Glutamatergic neuron (in vitro differentiated cells): ENCODE measurements around the gene LAMB4. TPM values are rescaled to one million over a fixed set of nuclear protein-coding genes. Genes with fewer than 3 reads are reported as not detected.

Experiments
- DNase-seq: peaks from one replicate; pipeline ENCODE4 v3.0.0; 2022
- H3K27ac Mint-ChIP-seq: one replicate; pipeline ENCODE4 v1.8.0; 2020; ENCODE audit warnings: mild to moderate bottlenecking, mixed read lengths, inconsistent platforms; ENCODE audit not compliant: unreplicated experiment
- H3K27me3 Mint-ChIP-seq: one replicate; pipeline ENCODE4 v1.8.0; 2020; ENCODE audit warnings: mild to moderate bottlenecking, moderate library complexity, mixed read lengths, inconsistent platforms; ENCODE audit not compliant: unreplicated experiment
- H3K36me3 Mint-ChIP-seq: one replicate; pipeline ENCODE4 v1.8.0; 2020; ENCODE audit warnings: mild to moderate bottlenecking, mixed read lengths, inconsistent platforms; ENCODE audit not compliant: unreplicated experiment
- H3K4me1 Mint-ChIP-seq: one replicate; pipeline ENCODE4 v1.8.0; 2020; ENCODE audit warnings: mild to moderate bottlenecking, low read depth, mixed read lengths, inconsistent platforms; ENCODE audit not compliant: unreplicated experiment
- H3K4me3 Mint-ChIP-seq: one replicate; pipeline ENCODE4 v1.8.0; 2020; ENCODE audit warnings: mild to moderate bottlenecking, mixed read lengths, inconsistent platforms; ENCODE audit not compliant: unreplicated experiment
- H3K9me3 Mint-ChIP-seq: one replicate; pipeline ENCODE4 v1.8.0; 2020; ENCODE audit warnings: mild to moderate bottlenecking, moderate library complexity, mixed read lengths, inconsistent platforms; ENCODE audit not compliant: unreplicated experiment
- CTCF ChIP-seq: fragments of 200-600 bp; sonication (generic); IDR thresholded peaks from one replicate; pipeline ENCODE4 v1.5.0; 2021; ENCODE audit not compliant: partially characterized antibody, unreplicated experiment
- total RNA-seq: library from RNA; stranded (reverse); fragmentation: NEBNext Ultra II Directional; extraction: Animal tissue kit (Norgen Biotek cat#: 25700); gene quantifications from one replicate; pipeline ENCODE4 v1.2.1, GENCODE V29; 2021; ENCODE audit not compliant: unreplicated experiment

Gene LAMB4
- total RNA-seq, 1 donor from 2014 or later: not detected

GRCh38 chr7:108120933-108121332 lies 9.2 kb downstream of the LAMB4 start:
- no peak for DNase-seq
- H3K4me3 Mint-ChIP-seq: no peak overlapping the region

GRCh38 chr7:108120196-108120595 lies 10.0 kb downstream of the LAMB4 start:
- H3K9me3 Mint-ChIP-seq: no peaks in the 10 kb centered on the region
- H3K4me3 Mint-ChIP-seq: no peak overlapping the region
- DNase-seq: no peak
- no peak overlapping the region for H3K27ac Mint-ChIP-seq
- TF ChIP-seq CTCF: no peak
- no peaks in the 10 kb centered on the region for H3K36me3 Mint-ChIP-seq
- no peaks in the 10 kb centered on the region for H3K27me3 Mint-ChIP-seq
- H3K4me1 Mint-ChIP-seq: peaks cover 11% of the 10 kb centered on the region

More at GRCh38 chr7:108120933-108121332, 9.2 kb downstream of the LAMB4 start:
- TF ChIP-seq CTCF: no peak
- no peaks in the 10 kb centered on the region for H3K36me3 Mint-ChIP-seq
- no peak overlapping the region for H3K27ac Mint-ChIP-seq
- H3K9me3 Mint-ChIP-seq: no peaks in the 10 kb centered on the region
- no peaks in the 10 kb centered on the region for H3K27me3 Mint-ChIP-seq
- peaks cover 11% of the 10 kb centered on the region for H3K4me1 Mint-ChIP-seq

GRCh38 chr7:108118959-108119358 lies 11.2 kb downstream of the LAMB4 start:
- Mint-ChIP-seq H3K9me3 (no peaks in the 10 kb centered on the region), H3K4me3 (no peak overlapping the region), H3K4me1 (peaks cover 11% of the 10 kb centered on the region), H3K27ac (no peak overlapping the region), H3K27me3 (no peaks in the 10 kb centered on the region), H3K36me3 (no peaks in the 10 kb centered on the region)
- peak; percentile 11 for TF ChIP-seq CTCF
- DNase-seq: no peak

- H3K27ac Mint-ChIP-seq: no peak overlapping the region
- no peaks in the 10 kb centered on the region for H3K36me3 Mint-ChIP-seq
- H3K9me3 Mint-ChIP-seq: peaks cover 1% of the 10 kb centered on the region
- peak; percentile 67 for TF ChIP-seq CTCF
- H3K4me1 Mint-ChIP-seq: peaks cover 9% of the 10 kb centered on the region
- H3K4me3 Mint-ChIP-seq: no peak overlapping the region
- no peak for DNase-seq
- no peaks in the 10 kb centered on the region for H3K27me3 Mint-ChIP-seq
Measured at GRCh38 chr7:108114117-108114841, 15.9 kb downstream of the LAMB4 start.

GRCh38 chr7:108112683-108113082 lies 17.5 kb downstream of the LAMB4 start:
- Mint-ChIP-seq H3K27ac (no peak overlapping the region), H3K27me3 (no peaks in the 10 kb centered on the region), H3K4me3 (no peak overlapping the region), H3K36me3 (no peaks in the 10 kb centered on the region), H3K9me3 (peaks cover 1% of the 10 kb centered on the region), H3K4me1 (peaks cover 5% of the 10 kb centered on the region)
- TF ChIP-seq CTCF: no peak
- DNase-seq: no peak
